HEK293 (cell line): Measurements from ENCODE around the gene NUBP1.

Source experiments
- CTCF ChIA-PET: fragments of 350-600 bp; formaldehyde crosslinking; extraction: SDS; loops from one replicate; lab custom pipeline; 2021; ENCODE audit warnings: antibody characterized with exemption; lab: Yijun Ruan, JAX
- POLR2A ChIA-PET: fragments of 300-600 bp; formaldehyde crosslinking; extraction: SDS; loops from one replicate; lab custom pipeline; 2020; ENCODE audit warnings: antibody characterized with exemption, inconsistent platforms; lab: Yijun Ruan, JAX
- H3K27ac ChIP-seq: fragments of 200-500 bp; sonication (Bioruptor generic); 2 replicates; pipeline ENCODE4 v1.5.1; 2014; ENCODE audit warnings: low read depth, low read length, control low read depth, inconsistent platforms; ENCODE audit errors: extremely low read depth
- H3K36me3 ChIP-seq, 2 experiments: fragments of 200-500 bp in 1 of 2; sonication (Bioruptor generic) in 1 of 2; 1 replicate in 1 of 2; 2 replicates in 1 of 2; pipeline ENCODE4 v1.5.1; 2014 to 2017; ENCODE audit warnings: inconsistent platforms in 2 of 2, low read length in 2 of 2; ENCODE audit not compliant: control insufficient read depth in 2 of 2, insufficient read depth in 1 of 2
- H3K4me1 ChIP-seq: fragments of 200-500 bp; sonication (Bioruptor generic); 2 replicates; pipeline ENCODE4 v1.5.1; 2014; ENCODE audit warnings: mild to moderate bottlenecking, low read length, inconsistent platforms; ENCODE audit not compliant: control insufficient read depth, insufficient read depth
- H3K4me3 ChIP-seq: 2 replicates; pipeline ENCODE4 v1.5.1; 2011; ENCODE audit warnings: low read depth, mild to moderate bottlenecking, control low read depth, low read length, moderate library complexity
- H3K9me3 ChIP-seq: fragments of 200-500 bp; sonication (Bioruptor generic); 2 replicates; pipeline ENCODE4 v1.5.1; 2014; ENCODE audit warnings: low read depth, low read length, inconsistent platforms; ENCODE audit not compliant: control insufficient read depth, insufficient read depth
- FEZF1 ChIP-seq: fragments of 450-650 bp; formaldehyde crosslinking; IDR thresholded peaks from 2 replicates; pipeline ENCODE4 v1.5.1; 2016; ENCODE audit warnings: missing biosample characterization, missing genetic modification characterization
- SCRT1 ChIP-seq: fragments of 450-650 bp; formaldehyde crosslinking; IDR thresholded peaks from 2 replicates; pipeline ENCODE4 v1.5.1; 2016; ENCODE audit warnings: missing biosample characterization, missing genetic modification characterization, borderline replicate concordance
- TCF7L2 ChIP-seq: IDR thresholded peaks from 2 replicates; pipeline ENCODE4 v1.6.1; 2011; ENCODE audit warnings: low read depth, mild to moderate bottlenecking, inconsistent platforms, low read length, moderate library complexity, borderline replicate concordance
- YY2 ChIP-seq: fragments of 450-650 bp; formaldehyde crosslinking; IDR thresholded peaks from 2 replicates; pipeline ENCODE4 v1.5.1; 2016; ENCODE audit warnings: missing biosample characterization, missing genetic modification characterization
- ZFP3 ChIP-seq: fragments of 450-650 bp; formaldehyde crosslinking; IDR thresholded peaks from 2 replicates; pipeline ENCODE4 v1.5.1; 2016; ENCODE audit warnings: low read depth, missing biosample characterization, missing genetic modification characterization
- ZNF221 ChIP-seq: fragments of 450-650 bp; formaldehyde crosslinking; IDR thresholded peaks from 2 replicates; pipeline ENCODE4 v1.5.1; 2017; ENCODE audit warnings: missing biosample characterization, missing genetic modification characterization, borderline replicate concordance
- ZNF341 ChIP-seq: fragments of 450-650 bp; formaldehyde crosslinking; IDR thresholded peaks from 2 replicates; pipeline ENCODE4; 2016; ENCODE audit warnings: low read depth, missing biosample characterization, missing genetic modification characterization
- ZNF391 ChIP-seq: fragments of 450-650 bp; formaldehyde crosslinking; IDR thresholded peaks from 2 replicates; pipeline ENCODE4 v1.5.1; 2016; ENCODE audit warnings: low read depth, missing biosample characterization, missing genetic modification characterization, borderline replicate concordance
- ZNF426 ChIP-seq: fragments of 450-650 bp; formaldehyde crosslinking; IDR thresholded peaks from 2 replicates; pipeline ENCODE4 v1.5.1; 2017; ENCODE audit warnings: missing biosample characterization, missing genetic modification characterization, mild to moderate bottlenecking, inconsistent platforms, moderate library complexity
- ZNF549 ChIP-seq: fragments of 450-650 bp; IDR thresholded peaks from 2 replicates; pipeline ENCODE4 v1.5.1; 2018; ENCODE audit warnings: missing biosample characterization, missing genetic modification characterization, mild to moderate bottlenecking, inconsistent platforms, moderate library complexity
- ZNF555 ChIP-seq: fragments of 450-650 bp; formaldehyde crosslinking; conservative IDR thresholded peaks from 2 replicates; pipeline ENCODE4 v1.5.1; 2017; ENCODE audit warnings: missing biosample characterization, mild to moderate bottlenecking, missing genetic modification characterization, inconsistent platforms
- ZNF629 ChIP-seq: fragments of 450-650 bp; formaldehyde crosslinking; IDR thresholded peaks from 2 replicates; pipeline ENCODE4 v1.5.1; 2017; ENCODE audit warnings: missing biosample characterization, missing genetic modification characterization
- ZNF792 ChIP-seq: fragments of 450-650 bp; formaldehyde crosslinking; IDR thresholded peaks from 2 replicates; pipeline ENCODE4 v1.5.1; 2016; ENCODE audit warnings: missing biosample characterization, missing genetic modification characterization
- ZSCAN23 ChIP-seq: fragments of 450-650 bp; formaldehyde crosslinking; IDR thresholded peaks from 2 replicates; pipeline ENCODE4 v1.5.1; 2016; ENCODE audit warnings: missing biosample characterization, missing genetic modification characterization
- TF ChIP-seq, protein P1 (sequence below): fragments of 450-650 bp; formaldehyde crosslinking; IDR thresholded peaks from 2 replicates; pipeline ENCODE4 v1.5.1; 2017; ENCODE audit warnings: missing biosample characterization, missing genetic modification characterization
- TF ChIP-seq, protein P2 (sequence below): fragments of 450-650 bp; formaldehyde crosslinking; IDR thresholded peaks from 2 replicates; pipeline ENCODE4 v1.5.1; 2016; ENCODE audit warnings: missing biosample characterization, missing genetic modification characterization
- TF ChIP-seq, protein P3 (sequence below): fragments of 450-650 bp; formaldehyde crosslinking; IDR thresholded peaks from 2 replicates; pipeline ENCODE4 v1.5.1; 2016; ENCODE audit warnings: missing biosample characterization, missing genetic modification characterization
- TF ChIP-seq, protein P4 (sequence below): fragments of 450-650 bp; formaldehyde crosslinking; IDR thresholded peaks from 2 replicates; pipeline ENCODE4 v1.5.1; 2016; ENCODE audit warnings: missing biosample characterization, missing genetic modification characterization

The NUBP1 gene

DNA sequence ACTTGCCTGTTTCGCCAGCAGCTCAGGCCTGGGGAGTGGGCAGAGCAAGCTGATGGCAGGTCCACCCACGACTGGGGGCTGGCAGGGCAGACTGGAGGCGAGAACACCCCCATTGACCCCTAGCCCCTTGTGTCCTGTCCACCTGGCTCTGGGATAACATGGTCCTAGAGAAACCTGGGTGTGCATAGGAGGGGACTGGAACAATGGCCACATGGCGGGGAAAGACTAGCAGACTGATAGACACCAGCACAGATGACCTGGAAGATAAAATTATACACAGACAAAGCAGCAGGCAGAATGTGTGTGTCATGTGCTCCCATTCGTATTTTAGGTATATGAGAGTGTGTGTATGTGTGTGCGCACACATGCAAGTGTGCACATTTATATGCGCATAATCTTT, 23.5 kb downstream of the NUBP1 start:
- CTCF ChIA-PET: no interaction called here
- POLR2A ChIA-PET: no interaction called here
- H3K4me1 ChIP-seq: no peaks in the 10 kb centered on the region
- H3K36me3 ChIP-seq: peaks cover 0 to 52% of the 10 kb centered on the region in 2 experiments; a peak in 2 of 3 replicates
- TF ChIP-seq, protein P1, sequence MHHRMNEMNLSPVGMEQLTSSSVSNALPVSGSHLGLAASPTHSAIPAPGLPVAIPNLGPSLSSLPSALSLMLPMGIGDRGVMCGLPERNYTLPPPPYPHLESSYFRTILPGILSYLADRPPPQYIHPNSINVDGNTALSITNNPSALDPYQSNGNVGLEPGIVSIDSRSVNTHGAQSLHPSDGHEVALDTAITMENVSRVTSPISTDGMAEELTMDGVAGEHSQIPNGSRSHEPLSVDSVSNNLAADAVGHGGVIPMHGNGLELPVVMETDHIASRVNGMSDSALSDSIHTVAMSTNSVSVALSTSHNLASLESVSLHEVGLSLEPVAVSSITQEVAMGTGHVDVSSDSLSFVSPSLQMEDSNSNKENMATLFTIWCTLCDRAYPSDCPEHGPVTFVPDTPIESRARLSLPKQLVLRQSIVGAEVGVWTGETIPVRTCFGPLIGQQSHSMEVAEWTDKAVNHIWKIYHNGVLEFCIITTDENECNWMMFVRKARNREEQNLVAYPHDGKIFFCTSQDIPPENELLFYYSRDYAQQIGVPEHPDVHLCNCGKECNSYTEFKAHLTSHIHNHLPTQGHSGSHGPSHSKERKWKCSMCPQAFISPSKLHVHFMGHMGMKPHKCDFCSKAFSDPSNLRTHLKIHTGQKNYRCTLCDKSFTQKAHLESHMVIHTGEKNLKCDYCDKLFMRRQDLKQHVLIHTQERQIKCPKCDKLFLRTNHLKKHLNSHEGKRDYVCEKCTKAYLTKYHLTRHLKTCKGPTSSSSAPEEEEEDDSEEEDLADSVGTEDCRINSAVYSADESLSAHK (tag by site-specific recombination): no peak
- TF ChIP-seq ZNF629 (tag by site-specific recombination) (no peak), ZNF391 (no peak), ZNF221 (tag by site-specific recombination) (no peak), ZNF426 (tag by site-specific recombination) (no peak), ZNF555 (tag by site-specific recombination) (no peak), ZNF341 (tag by site-specific recombination) (no peak), FEZF1 (tag by site-specific recombination) (no peak), ZNF549 (tag by site-specific recombination) (no peak), ZNF792 (tag by site-specific recombination) (no peak), YY2 (no peak)
- TF ChIP-seq, protein P2, sequence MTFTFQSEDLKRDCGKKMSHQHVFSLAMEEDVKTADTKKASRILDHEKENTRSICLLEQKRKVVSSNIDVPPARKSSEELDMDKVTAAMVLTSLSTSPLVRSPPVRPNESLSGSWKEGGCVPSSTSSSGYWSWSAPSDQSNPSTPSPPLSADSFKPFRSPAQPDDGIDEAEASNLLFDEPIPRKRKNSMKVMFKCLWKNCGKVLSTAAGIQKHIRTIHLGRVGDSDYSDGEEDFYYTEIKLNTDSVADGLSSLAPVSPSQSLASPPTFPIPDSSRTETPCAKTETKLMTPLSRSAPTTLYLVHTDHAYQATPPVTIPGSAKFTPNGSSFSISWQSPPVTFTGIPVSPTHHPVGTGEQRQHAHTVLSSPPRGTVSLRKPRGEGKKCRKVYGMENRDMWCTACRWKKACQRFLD (tag by site-specific recombination): no peak
- no peaks in the 10 kb centered on the region for H3K9me3 ChIP-seq
- no peak overlapping the region for H3K4me3 ChIP-seq
- H3K27ac ChIP-seq: no peak overlapping the region

DNA sequence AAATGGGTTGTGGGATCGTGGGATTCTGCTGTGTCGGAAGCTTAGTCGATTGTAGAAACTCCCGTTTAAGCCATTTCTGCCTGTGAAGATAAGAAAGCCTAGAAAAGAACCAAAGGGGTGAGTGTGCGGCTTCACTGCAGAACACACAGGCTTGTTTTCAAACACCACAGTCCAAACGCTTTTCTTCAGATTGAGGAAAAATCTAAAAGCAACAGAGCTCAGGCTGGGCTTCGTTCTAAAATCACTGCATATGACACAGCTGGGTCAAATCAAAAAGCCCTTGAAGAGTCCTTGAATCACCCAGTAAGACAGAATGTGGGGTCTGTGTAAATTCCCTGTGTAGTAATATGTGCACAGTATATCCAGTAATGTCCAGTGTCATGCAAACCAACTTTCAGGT, 25.7 kb downstream of the NUBP1 start:
- Histone ChIP-seq H3K4me3 (no peak overlapping the region), H3K27ac (no peak overlapping the region), H3K9me3 (no peaks in the 10 kb centered on the region), H3K36me3 (peaks cover 0 to 33% of the 10 kb centered on the region in 2 experiments; a peak in 2 of 3 replicates), H3K4me1 (no peaks in the 10 kb centered on the region)
- CTCF ChIA-PET: no interaction called here
- POLR2A ChIA-PET: no interaction called here
- TF ChIP-seq, protein P3, sequence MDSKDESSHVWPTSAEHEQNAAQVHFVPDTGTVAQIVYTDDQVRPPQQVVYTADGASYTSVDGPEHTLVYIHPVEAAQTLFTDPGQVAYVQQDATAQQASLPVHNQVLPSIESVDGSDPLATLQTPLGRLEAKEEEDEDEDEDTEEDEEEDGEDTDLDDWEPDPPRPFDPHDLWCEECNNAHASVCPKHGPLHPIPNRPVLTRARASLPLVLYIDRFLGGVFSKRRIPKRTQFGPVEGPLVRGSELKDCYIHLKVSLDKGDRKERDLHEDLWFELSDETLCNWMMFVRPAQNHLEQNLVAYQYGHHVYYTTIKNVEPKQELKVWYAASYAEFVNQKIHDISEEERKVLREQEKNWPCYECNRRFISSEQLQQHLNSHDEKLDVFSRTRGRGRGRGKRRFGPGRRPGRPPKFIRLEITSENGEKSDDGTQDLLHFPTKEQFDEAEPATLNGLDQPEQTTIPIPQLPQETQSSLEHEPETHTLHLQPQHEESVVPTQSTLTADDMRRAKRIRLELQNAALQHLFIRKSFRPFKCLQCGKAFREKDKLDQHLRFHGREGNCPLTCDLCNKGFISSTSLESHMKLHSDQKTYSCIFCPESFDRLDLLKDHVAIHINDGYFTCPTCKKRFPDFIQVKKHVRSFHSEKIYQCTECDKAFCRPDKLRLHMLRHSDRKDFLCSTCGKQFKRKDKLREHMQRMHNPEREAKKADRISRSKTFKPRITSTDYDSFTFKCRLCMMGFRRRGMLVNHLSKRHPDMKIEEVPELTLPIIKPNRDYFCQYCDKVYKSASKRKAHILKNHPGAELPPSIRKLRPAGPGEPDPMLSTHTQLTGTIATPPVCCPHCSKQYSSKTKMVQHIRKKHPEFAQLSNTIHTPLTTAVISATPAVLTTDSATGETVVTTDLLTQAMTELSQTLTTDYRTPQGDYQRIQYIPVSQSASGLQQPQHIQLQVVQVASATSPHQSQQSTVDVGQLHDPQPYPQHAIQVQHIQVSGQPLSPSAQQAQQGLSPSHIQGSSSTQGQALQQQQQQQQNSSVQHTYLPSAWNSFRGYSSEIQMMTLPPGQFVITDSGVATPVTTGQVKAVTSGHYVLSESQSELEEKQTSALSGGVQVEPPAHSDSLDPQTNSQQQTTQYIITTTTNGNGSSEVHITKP (tag by site-specific recombination): no peak
- TF ChIP-seq, protein P4, sequence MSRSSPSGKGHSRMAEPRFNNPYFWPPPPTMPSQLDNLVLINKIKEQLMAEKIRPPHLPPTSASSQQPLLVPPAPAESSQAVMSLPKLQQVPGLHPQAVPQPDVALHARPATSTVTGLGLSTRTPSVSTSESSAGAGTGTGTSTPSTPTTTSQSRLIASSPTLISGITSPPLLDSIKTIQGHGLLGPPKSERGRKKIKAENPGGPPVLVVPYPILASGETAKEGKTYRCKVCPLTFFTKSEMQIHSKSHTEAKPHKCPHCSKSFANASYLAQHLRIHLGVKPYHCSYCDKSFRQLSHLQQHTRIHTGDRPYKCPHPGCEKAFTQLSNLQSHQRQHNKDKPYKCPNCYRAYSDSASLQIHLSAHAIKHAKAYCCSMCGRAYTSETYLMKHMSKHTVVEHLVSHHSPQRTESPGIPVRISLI (tag by site-specific recombination): no peak
- TF ChIP-seq ZSCAN23 (tag by site-specific recombination) (no peak), TCF7L2 (no peak), ZFP3 (tag by site-specific recombination) (no peak), SCRT1 (no peak)
